GM12878 (cell line): ENCODE measurements around the gene RHBDD1. TPM values are rescaled to one million over a fixed set of nuclear protein-coding genes. Genes with fewer than 3 reads are reported as not detected.

Source experiments
- ATAC-seq: fragments of 200-7000 bp; cut with Tn5 transposase; 3 replicates; pipeline ENCODE4 v1.9.1; 2020; ENCODE audit warnings: mild to moderate bottlenecking, moderate library complexity
- BruUV-seq: library from RNA; stranded (reverse); fragments of 400-500 nt; replicated peaks from 2 replicates; lab custom pipeline; 2021; lab: Mats Ljungman, UMichigan
- CTCF ChIA-PET: fragments of 300-600 bp; sonication (Branson Sonifier 250); formaldehyde crosslinking; extraction: SDS; loops from one replicate; lab custom pipeline; 2021; ENCODE audit warnings: inconsistent platforms; lab: Yijun Ruan, JAX
- POLR2A ChIA-PET: fragments of 350-600 bp; formaldehyde crosslinking; extraction: SDS; loops from one replicate; lab custom pipeline; 2021; ENCODE audit warnings: inconsistent platforms; lab: Charles Lee
- RAD21 ChIA-PET: fragments of 300-600 bp; sonication (Branson Sonifier 250); formaldehyde crosslinking; loops from one replicate; lab custom pipeline; 2023; ENCODE audit warnings: antibody characterized with exemption; ENCODE audit not compliant: unreplicated experiment; lab: Charles Lee
- SMC1A ChIA-PET: fragments of 300-600 bp; sonication (Branson Sonifier 250); formaldehyde crosslinking; loops from one replicate; lab custom pipeline; 2023; ENCODE audit not compliant: unreplicated experiment, uncharacterized antibody; lab: Charles Lee
- DNase-seq: peaks from one replicate; pipeline ENCODE4 v3.0.0-alpha.2; 2011; ENCODE audit warnings: low read depth, low spot score
- FAIRE-seq: peaks from 3 replicates; lab custom pipeline; 2011; peaks lifted over from hg19 to GRCh38; lab: Jason Lieb, UNC
- H2AFZ ChIP-seq: 2 replicates; pipeline ENCODE4 v1.6.0; 2011; ENCODE audit warnings: low read depth, low read length, control low read depth; ENCODE audit not compliant: control insufficient read depth
- H3K27ac ChIP-seq: 2 replicates; pipeline ENCODE4 v1.5.1; 2011; ENCODE audit warnings: control low read depth; ENCODE audit not compliant: control insufficient read depth, insufficient read depth
- H3K27me3 ChIP-seq, 2 experiments: replicated peaks in 1 of 2; 2 replicates each; pipeline versions ENCODE4 v1.6.0 to v1.6.1; 2011; ENCODE audit warnings: low read length in 1 of 2; ENCODE audit not compliant: control insufficient read depth in 2 of 2, insufficient read depth in 2 of 2
- H3K36me3 ChIP-seq, 2 experiments: 2 replicates each; pipeline ENCODE4 v1.5.1; 2011; ENCODE audit warnings: low read length in 1 of 2; ENCODE audit not compliant: control insufficient read depth in 2 of 2, insufficient read depth in 2 of 2
- H3K4me1 ChIP-seq: 2 replicates; pipeline ENCODE4 v1.6.1; 2011; ENCODE audit warnings: mild to moderate bottlenecking, low read length, moderate library complexity, mixed read lengths; ENCODE audit not compliant: control insufficient read depth, insufficient read depth
- H3K4me2 ChIP-seq: 2 replicates; pipeline ENCODE4 v1.6.0; 2011; ENCODE audit warnings: control low read depth; ENCODE audit not compliant: control insufficient read depth, insufficient read depth
- H3K4me3 ChIP-seq: fragments of 200-600 bp; sonication (generic); 2 replicates; pipeline ENCODE4 v1.5.1; 2016
- H3K79me2 ChIP-seq: 2 replicates; pipeline ENCODE4 v1.6.0; 2011; ENCODE audit warnings: low read length; ENCODE audit not compliant: control insufficient read depth, insufficient read depth
- H3K9ac ChIP-seq: 2 replicates; pipeline ENCODE4 v1.8.0; 2011; ENCODE audit warnings: low read length, control low read depth, mixed read lengths; ENCODE audit not compliant: control insufficient read depth, insufficient read depth
- H3K9me3 ChIP-seq: replicated peaks from 3 replicates; pipeline ENCODE4 v1.5.1; 2011; ENCODE audit warnings: mild to moderate bottlenecking, low read length; ENCODE audit not compliant: control insufficient read depth, insufficient read depth
- H4K20me1 ChIP-seq: 2 replicates; pipeline ENCODE4 v1.6.0; 2011; ENCODE audit not compliant: control insufficient read depth, insufficient read depth
- IRF4 ChIP-seq: IDR thresholded peaks from 2 replicates; pipeline ENCODE4 v1.6.1; 2011; ENCODE audit warnings: low read depth, low read length
- JUND ChIP-seq: IDR thresholded peaks from 2 replicates; pipeline ENCODE4 v1.6.1; 2012; ENCODE audit warnings: low read depth, mild to moderate bottlenecking, low read length, improper control_type of control experiment, moderate library complexity
- MEF2B ChIP-seq: fragments of 450-650 bp; IDR thresholded peaks from 2 replicates; pipeline ENCODE4 v1.6.1; 2018; ENCODE audit warnings: mild to moderate bottlenecking, moderate library complexity; ENCODE audit not compliant: partially characterized antibody, poor library complexity, severe bottlenecking
- PAX5 ChIP-seq: IDR thresholded peaks from 2 replicates; pipeline ENCODE4 v1.6.1; 2011; ENCODE audit warnings: low read depth, low read length, borderline replicate concordance
- POLR2AphosphoS5 ChIP-seq: IDR thresholded peaks from 2 replicates; pipeline ENCODE4 v1.6.1; 2011; ENCODE audit warnings: mild to moderate bottlenecking, low read length, inconsistent platforms
- SREBF2 ChIP-seq: IDR thresholded peaks from 2 replicates; pipeline ENCODE4 v1.6.1; 2012; ENCODE audit warnings: mild to moderate bottlenecking, low read length
- TAF1 ChIP-seq: IDR thresholded peaks from 2 replicates; pipeline ENCODE4 v1.6.1; 2011; ENCODE audit warnings: mild to moderate bottlenecking, low read depth, low read length, borderline replicate concordance
- ZSCAN29 ChIP-seq: fragments of 450-650 bp; IDR thresholded peaks from 2 replicates; pipeline ENCODE4 v1.6.1; 2017; ENCODE audit warnings: mild to moderate bottlenecking, moderate library complexity
- WGBS: methylation state at CpG from one replicate; pipeline ENCODE4 v1.1.6; 2016; ENCODE audit warnings: low lambda C conversion rate; ENCODE audit not compliant: insufficient replicate concordance, insufficient coverage; ENCODE audit errors: missing lambda C conversion rate; 5-methylcytosine and 5-hydroxymethylcytosine counted together
- in situ Hi-C: fragments of 300-500 bp; cut with MboI; formaldehyde crosslinking; loops from 9 replicates; pipeline ENCODE4 v1.14.3; 2018; ENCODE audit warnings: mixed read lengths
- intact Hi-C: fragments of 100-400 bp; cut with micrococcal nuclease; formaldehyde crosslinking; loops from one replicate; pipeline ENCODE4 v1.14.2; 2022; ENCODE audit not compliant: unreplicated experiment
- polyA plus RNA-seq, 11 experiments: library from polyadenylated mRNA; depleted of rRNA in 4 of 11; unstranded in 6 of 11; stranded (reverse) in 5 of 11; fragments of >200 nt; fragmentation: Nextera tagmentation in 4 of 11; fragmentation: Illumina TruSeq in 1 of 11; extraction: Ambion mirVana in 4 of 11; extraction: Trizol in 1 of 11; gene quantifications; 1 replicate in 1 of 11; 2 replicates in 10 of 11; pipeline versions ENCODE4 v1.2.1 to v1.2.3, GENCODE V29; 2011 to 2016; ENCODE audit warnings: inconsistent platforms in 2 of 11, missing spikeins in 2 of 11, low read depth in 1 of 11
- total RNA-seq, 4 experiments: library from RNA; depleted of rRNA in 3 of 4; stranded (reverse); fragments of >200 nt in 3 of 4; fragmentation: Illumina TruSeq in 1 of 4; extraction: Trizol in 1 of 4; gene quantifications; 2 replicates each; pipeline versions ENCODE4 v1.2.1 to v1.2.3, GENCODE V29; 2013 to 2021

Gene RHBDD1
- total and polyA plus RNA-seq, 10 of the 15 experiments (the other 5 are each of a cell fraction or from before 2014, with no cell fraction given) = 7.1 to 36.4 (median 14.7) TPM

GRCh38 chr2:226894752-226895151 lies 58.9 kb downstream of the RHBDD1 start:
- BruUV-seq = no TSS peak
- Histone ChIP-seq H4K20me1 (no peaks in the 10 kb centered on the region), H3K9ac (no peak overlapping the region), H3K79me2 (no peaks in the 10 kb centered on the region), H3K4me2 (no peak overlapping the region), H3K4me3 (no peak overlapping the region), H3K27ac (no peak overlapping the region), H3K36me3 (no peaks in the 10 kb centered on the region; a peak in 1 of 4 replicates), H3K4me1 (no peaks in the 10 kb centered on the region), H3K9me3 (no peaks in the 10 kb centered on the region), H2AFZ (no peak overlapping the region), H3K27me3 (no peaks in the 10 kb centered on the region)
- FAIRE-seq (no peak), ATAC-seq (no peak), DNase-seq (no peak)
- CTCF ChIA-PET = no interaction called here
- RAD21 ChIA-PET = no interaction called here
- WGBS = 98% methylated on average over 3 of the region's 3 CpGs
- TF ChIP-seq SREBF2 (no peak), TAF1 (no peak)
- in situ Hi-C loops = no loop called here
- SMC1A ChIA-PET = interaction anchor here (1.3 to 1.4 kb wide), 3 partner anchors 9 to 47 kb away, joined by 3 to 5 read pairs (median 4); no protein-coding TSS in a partner anchor
- intact Hi-C loops = no loop called here
- POLR2A ChIA-PET = interaction anchor here (1.1 kb wide), 1 partner anchor 15 kb away, joined by 3 read pairs; no protein-coding TSS in a partner anchor

DNA sequence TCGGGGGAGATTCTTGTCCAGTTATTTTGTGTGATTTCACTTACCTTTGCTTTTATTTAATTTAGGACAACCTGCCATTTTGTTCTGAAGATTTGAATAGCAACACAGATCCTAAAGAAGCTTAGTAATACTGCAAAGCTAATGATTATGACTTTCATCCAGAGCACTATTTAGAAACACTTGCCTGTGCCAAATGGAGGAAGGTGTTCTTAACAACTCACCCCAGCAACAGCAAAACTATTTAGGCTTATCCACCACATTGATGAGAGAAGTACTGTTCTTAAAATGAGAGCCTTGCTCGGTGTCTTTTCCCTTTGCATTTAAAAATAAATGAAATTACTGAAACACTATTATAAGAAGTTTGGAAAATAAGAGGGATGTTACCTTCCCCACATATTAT lies 59.7 kb downstream of the RHBDD1 start:
- no peak for FAIRE-seq
- BruUV-seq = no TSS peak
- intact Hi-C loops = no loop called here
- 96% methylated on average over 2 of the region's 2 CpGs for WGBS
- POLR2A ChIA-PET = no interaction called here
- no peak for DNase-seq
- Histone ChIP-seq H3K4me1 (no peaks in the 10 kb centered on the region), H3K36me3 (no peaks in the 10 kb centered on the region), H3K9me3 (no peaks in the 10 kb centered on the region), H3K27me3 (no peaks in the 10 kb centered on the region), H2AFZ (no peak overlapping the region), H3K27ac (no peak overlapping the region), H3K79me2 (no peaks in the 10 kb centered on the region), H3K9ac (no peak overlapping the region), H4K20me1 (no peaks in the 10 kb centered on the region), H3K4me3 (no peak overlapping the region), H3K4me2 (no peak overlapping the region)
- CTCF ChIA-PET = no interaction called here
- TF ChIP-seq POLR2AphosphoS5 (no peak), ZSCAN29 (no peak), IRF4 (no peak), JUND (no peak), MEF2B (no peak), PAX5 (no peak)
- RAD21 ChIA-PET = no interaction called here
- no peak for ATAC-seq
- SMC1A ChIA-PET = interaction anchor here (1.3 kb wide), 2 partner anchors 9 to 48 kb away, joined by 3 to 5 read pairs; no protein-coding TSS in a partner anchor
- in situ Hi-C loops = no loop called here
